Measurements from ENCODE around the gene CASP5. TPM values are rescaled to one million over a fixed set of nuclear protein-coding genes. Genes with fewer than 3 reads are reported as not detected.
"Not testable (repeated sequence)": the region's sequence is repeated elsewhere in the genome, so short reads cannot be mapped to it uniquely, and the experiment has no call there.

The CASP5 gene
- polyA plus RNA-seq, 3 donors = 2.3 to 6.4 (median 4.4) TPM

DNA sequence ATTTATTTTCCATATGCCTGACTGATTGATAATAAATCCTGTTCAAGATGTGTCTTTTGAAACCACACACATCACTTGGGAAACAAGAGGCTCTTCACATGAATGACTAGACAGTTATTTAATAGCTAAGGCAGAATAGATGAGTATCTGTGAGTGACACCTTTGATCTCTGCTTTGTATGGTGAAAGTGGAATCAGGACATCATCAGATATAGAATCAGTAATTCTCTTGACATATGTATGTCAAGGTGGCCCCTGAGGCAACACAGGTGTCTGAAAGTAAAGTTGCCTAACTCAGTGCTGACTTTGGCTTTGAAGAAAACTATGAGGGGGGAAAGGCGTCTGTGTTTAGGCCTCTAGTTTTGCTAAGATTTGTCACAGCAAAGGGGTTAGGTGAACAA is 43.1 kb downstream of the CASP5 start:
- DNase-seq = no peak
- H3K27ac ChIP-seq (ENCODE audit: low read depth in 1 of 2, low read length in 2 of 2) = no peak overlapping the region
- Mint-ChIP-seq H3K4me1 (peaks cover 2% of the 10 kb centered on the region), H3K27ac (no peak overlapping the region), H3K4me3 (no peak overlapping the region), H3K36me3 (no peaks in the 10 kb centered on the region), H3K27me3 (ENCODE audit: low read depth in 3 of 3) (no peaks in the 10 kb centered on the region), H3K9me3 (peaks cover 0 to 4% (median 3%) of the 10 kb centered on the region in 7 donors)
- H3K9me3 ChIP-seq (replicated peaks in 1 of 2; ENCODE audit: control insufficient read depth in 1 of 2, insufficient read depth in 1 of 2, low read length in 2 of 2) = no peaks in the 10 kb centered on the region
- TF ChIP-seq, protein P1, sequence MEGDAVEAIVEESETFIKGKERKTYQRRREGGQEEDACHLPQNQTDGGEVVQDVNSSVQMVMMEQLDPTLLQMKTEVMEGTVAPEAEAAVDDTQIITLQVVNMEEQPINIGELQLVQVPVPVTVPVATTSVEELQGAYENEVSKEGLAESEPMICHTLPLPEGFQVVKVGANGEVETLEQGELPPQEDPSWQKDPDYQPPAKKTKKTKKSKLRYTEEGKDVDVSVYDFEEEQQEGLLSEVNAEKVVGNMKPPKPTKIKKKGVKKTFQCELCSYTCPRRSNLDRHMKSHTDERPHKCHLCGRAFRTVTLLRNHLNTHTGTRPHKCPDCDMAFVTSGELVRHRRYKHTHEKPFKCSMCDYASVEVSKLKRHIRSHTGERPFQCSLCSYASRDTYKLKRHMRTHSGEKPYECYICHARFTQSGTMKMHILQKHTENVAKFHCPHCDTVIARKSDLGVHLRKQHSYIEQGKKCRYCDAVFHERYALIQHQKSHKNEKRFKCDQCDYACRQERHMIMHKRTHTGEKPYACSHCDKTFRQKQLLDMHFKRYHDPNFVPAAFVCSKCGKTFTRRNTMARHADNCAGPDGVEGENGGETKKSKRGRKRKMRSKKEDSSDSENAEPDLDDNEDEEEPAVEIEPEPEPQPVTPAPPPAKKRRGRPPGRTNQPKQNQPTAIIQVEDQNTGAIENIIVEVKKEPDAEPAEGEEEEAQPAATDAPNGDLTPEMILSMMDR (IDR thresholded peaks at IDR 0.05) = no peak
- intact Hi-C loops (cut with micrococcal nuclease) = no loop called here
- H3K4me3 ChIP-seq (replicated peaks in 1 of 3; ENCODE audit: low read depth in 2 of 3, low read length in 3 of 3) = no peak overlapping the region
- WGBS (ENCODE audit: insufficient coverage) = 100% methylated on average over 1 of the region's 1 CpG
- no peaks in the 10 kb centered on the region for H4K20me1 ChIP-seq (ENCODE audit: insufficient read depth, low read length)
- no peak overlapping the region for H3K4me2 ChIP-seq (replicated peaks; ENCODE audit: extremely low read depth, low read length, poor library complexity, severe bottlenecking)
- H3K9ac ChIP-seq (ENCODE audit: insufficient read depth, low read length, poor library complexity, severe bottlenecking) = no peak overlapping the region
- H3K36me3 ChIP-seq (replicated peaks in 1 of 2; ENCODE audit: control insufficient read depth in 1 of 2, insufficient read depth in 2 of 2, low read length in 2 of 2) = no peaks in the 10 kb centered on the region
- no peaks in the 10 kb centered on the region for H3K27me3 ChIP-seq (ENCODE audit: control insufficient read depth in 2 of 2, insufficient read depth in 2 of 2, low read length in 2 of 2)
- H3K79me2 ChIP-seq (ENCODE audit: insufficient read depth, low read length) = no peaks in the 10 kb centered on the region
- H3K4me1 ChIP-seq (ENCODE audit: control insufficient read depth in 1 of 2, insufficient read depth in 2 of 2, low read length in 2 of 2) = no peaks in the 10 kb centered on the region
- H2AFZ ChIP-seq (ENCODE audit: insufficient read depth, low read depth, low read length, poor library complexity, severe bottlenecking) = peak overlapping the region; percentile 17

DNA sequence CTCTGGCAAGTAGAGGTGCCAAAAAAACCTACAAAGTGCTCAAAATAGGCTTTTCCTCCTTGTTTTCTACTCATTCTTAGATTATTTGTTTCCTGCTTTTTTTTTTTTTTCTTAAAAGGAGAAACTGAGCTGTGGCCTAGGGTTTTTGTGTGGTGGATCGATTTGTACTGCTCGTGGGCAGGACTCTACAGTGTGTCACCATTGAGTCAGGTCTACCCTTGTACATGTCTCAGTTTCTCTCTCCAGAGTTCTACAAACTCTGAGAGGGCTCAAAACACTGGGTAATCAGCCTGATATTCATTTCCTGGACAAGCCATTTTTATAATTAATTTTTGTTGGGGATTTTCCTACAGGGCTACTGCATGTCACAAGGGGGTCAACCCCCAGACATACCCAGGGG is 49.4 kb downstream of the CASP5 start:
- WGBS (ENCODE audit: insufficient coverage) = no CpG with 5 or more reads among the region's 2 CpGs
- Mint-ChIP-seq H3K4me3 (no peak overlapping the region), H3K27me3 (ENCODE audit: low read depth in 3 of 3) (peaks cover 0 to 2% (median 0%) of the 10 kb centered on the region in 3 donors), H3K9me3 (peaks cover 9 to 27% (median 19%) of the 10 kb centered on the region in 7 donors), H3K4me1 (peaks cover 7% of the 10 kb centered on the region), H3K36me3 (peaks cover 0 to 4% of the 10 kb centered on the region in 2 donors), H3K27ac (peak overlapping the region in 2 of 7 donors; percentile 26 to 32)
- H3K27ac ChIP-seq (ENCODE audit: low read depth in 1 of 2, low read length in 2 of 2) = no peak overlapping the region
- no peaks in the 10 kb centered on the region for H4K20me1 ChIP-seq (ENCODE audit: insufficient read depth, low read length)
- H3K4me3 ChIP-seq (replicated peaks in 1 of 3; ENCODE audit: low read depth in 2 of 3, low read length in 3 of 3) = no peak overlapping the region
- H3K4me1 ChIP-seq (ENCODE audit: control insufficient read depth in 1 of 2, insufficient read depth in 2 of 2, low read length in 2 of 2) = peaks cover 6% of the 10 kb centered on the region in 2 donors
- H3K36me3 ChIP-seq (replicated peaks in 1 of 2; ENCODE audit: control insufficient read depth in 1 of 2, insufficient read depth in 2 of 2, low read length in 2 of 2) = no peaks in the 10 kb centered on the region
- H2AFZ ChIP-seq (ENCODE audit: insufficient read depth, low read depth, low read length, poor library complexity, severe bottlenecking) = no peak overlapping the region
- DNase-seq = no peak
- no peaks in the 10 kb centered on the region for H3K27me3 ChIP-seq (ENCODE audit: control insufficient read depth in 2 of 2, insufficient read depth in 2 of 2, low read length in 2 of 2)
- no peaks in the 10 kb centered on the region for H3K79me2 ChIP-seq (ENCODE audit: insufficient read depth, low read length)
- peaks cover 16% of the 10 kb centered on the region in 2 donors for H3K9me3 ChIP-seq (replicated peaks in 1 of 2; ENCODE audit: control insufficient read depth in 1 of 2, insufficient read depth in 1 of 2, low read length in 2 of 2)
- TF ChIP-seq, protein P1 (IDR thresholded peaks at IDR 0.05) = no peak
- intact Hi-C loops (cut with micrococcal nuclease) = no loop called here
- no peak overlapping the region for H3K4me2 ChIP-seq (replicated peaks; ENCODE audit: extremely low read depth, low read length, poor library complexity, severe bottlenecking)
- no peak overlapping the region for H3K9ac ChIP-seq (ENCODE audit: insufficient read depth, low read length, poor library complexity, severe bottlenecking)

DNA sequence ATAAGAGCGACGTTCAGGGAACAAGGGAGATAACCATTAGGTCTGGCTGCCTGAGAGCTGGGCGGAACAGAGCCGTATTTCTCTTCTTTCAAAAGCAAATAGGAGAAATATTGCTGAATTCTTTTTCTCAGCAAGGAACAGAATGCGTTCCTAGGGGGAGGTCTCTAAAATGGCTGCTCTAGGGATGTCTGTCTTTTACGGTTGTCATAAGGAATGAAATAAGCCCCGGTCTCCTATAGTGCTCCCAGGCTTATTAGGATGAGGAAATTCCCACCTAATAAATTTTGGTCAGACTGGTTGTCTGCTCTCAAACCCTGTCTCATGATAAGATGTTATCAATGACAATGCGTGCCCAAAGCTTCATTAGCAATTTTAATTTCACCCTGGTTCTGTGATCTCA is 50.0 kb downstream of the CASP5 start:
- H3K36me3 Mint-ChIP-seq; H3K27ac Mint-ChIP-seq; H3K4me1 ChIP-seq (ENCODE audit: control insufficient read depth in 1 of 2, insufficient read depth in 2 of 2, low read length in 2 of 2); H3K27me3 Mint-ChIP-seq (ENCODE audit: low read depth in 3 of 3); H4K20me1 ChIP-seq (ENCODE audit: insufficient read depth, low read length); H2AFZ ChIP-seq (ENCODE audit: insufficient read depth, low read depth, low read length, poor library complexity, severe bottlenecking); H3K27ac ChIP-seq (ENCODE audit: low read depth in 1 of 2, low read length in 2 of 2); H3K4me1 Mint-ChIP-seq; intact Hi-C loops (cut with micrococcal nuclease); H3K4me2 ChIP-seq (replicated peaks; ENCODE audit: extremely low read depth, low read length, poor library complexity, severe bottlenecking); H3K4me3 ChIP-seq (replicated peaks in 1 of 3; ENCODE audit: low read depth in 2 of 3, low read length in 3 of 3); H3K9ac ChIP-seq (ENCODE audit: insufficient read depth, low read length, poor library complexity, severe bottlenecking); H3K79me2 ChIP-seq (ENCODE audit: insufficient read depth, low read length); DNase-seq; H3K36me3 ChIP-seq (replicated peaks in 1 of 2; ENCODE audit: control insufficient read depth in 1 of 2, insufficient read depth in 2 of 2, low read length in 2 of 2); H3K4me3 Mint-ChIP-seq; H3K27me3 ChIP-seq (ENCODE audit: control insufficient read depth in 2 of 2, insufficient read depth in 2 of 2, low read length in 2 of 2): not testable (repeated sequence)
- peaks cover 9 to 27% (median 19%) of the 10 kb centered on the region in 7 donors for H3K9me3 Mint-ChIP-seq
- H3K9me3 ChIP-seq (replicated peaks in 1 of 2; ENCODE audit: control insufficient read depth in 1 of 2, insufficient read depth in 1 of 2, low read length in 2 of 2) = peaks cover 16% of the 10 kb centered on the region in 2 donors
- 95% methylated on average over 6 of the region's 8 CpGs for WGBS (ENCODE audit: insufficient coverage)

Measured in CD14-positive monocyte (primary cell).